ENCODE data around the gene PCDH15.

PCDH15 gene

DNA sequence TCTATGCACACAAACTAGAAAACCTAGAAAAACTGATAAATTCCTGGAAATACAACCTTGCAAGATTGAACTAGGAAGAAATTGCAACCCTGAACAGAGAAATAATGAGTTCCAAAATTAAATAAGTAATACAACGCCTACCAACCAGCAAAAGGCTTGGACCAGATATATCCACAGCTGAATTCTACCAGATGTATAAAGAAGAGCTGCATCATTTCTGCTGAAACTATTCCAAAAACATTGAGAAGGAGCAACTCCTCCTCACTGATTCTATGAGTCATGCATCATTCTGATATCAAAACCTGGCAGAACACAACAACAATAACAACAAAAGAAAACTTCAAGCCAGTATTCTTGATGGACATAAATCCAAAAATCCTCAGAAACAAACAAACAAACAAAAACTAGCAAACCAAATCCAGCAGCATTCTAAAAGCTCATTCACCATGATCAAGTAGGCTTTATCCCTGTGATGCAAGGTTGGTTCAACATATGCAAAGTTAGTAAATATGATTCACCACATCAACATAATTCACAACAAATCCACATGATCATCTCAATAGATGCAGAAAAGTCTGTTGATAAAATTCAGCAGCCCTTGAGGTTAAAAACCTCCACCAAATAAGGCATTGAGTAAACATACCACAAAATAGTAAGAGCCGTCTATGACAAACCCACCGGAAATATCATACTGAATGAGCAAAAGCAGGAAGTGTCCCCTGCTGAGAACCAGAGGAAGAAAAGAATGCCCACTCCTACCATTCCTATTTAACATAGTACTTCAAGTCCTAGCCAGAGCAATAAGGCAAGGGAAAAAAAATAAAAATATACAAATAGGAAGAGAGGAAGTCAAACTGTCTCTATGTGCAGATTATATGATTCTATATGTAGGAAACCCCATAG, 98.2 kb downstream of the PCDH15 start:
- DNase-seq = no peak

GRCh38 chr10:54691331-54691730, 109.7 kb downstream of the PCDH15 start:
- no peak for DNase-seq

- no peak for DNase-seq
Observed at GRCh38 chr10:54682554-54682953, 118.5 kb downstream of the PCDH15 start.

GRCh38 chr10:54681136-54681535, 119.9 kb downstream of the PCDH15 start:
- DNase-seq = no peak

DNA sequence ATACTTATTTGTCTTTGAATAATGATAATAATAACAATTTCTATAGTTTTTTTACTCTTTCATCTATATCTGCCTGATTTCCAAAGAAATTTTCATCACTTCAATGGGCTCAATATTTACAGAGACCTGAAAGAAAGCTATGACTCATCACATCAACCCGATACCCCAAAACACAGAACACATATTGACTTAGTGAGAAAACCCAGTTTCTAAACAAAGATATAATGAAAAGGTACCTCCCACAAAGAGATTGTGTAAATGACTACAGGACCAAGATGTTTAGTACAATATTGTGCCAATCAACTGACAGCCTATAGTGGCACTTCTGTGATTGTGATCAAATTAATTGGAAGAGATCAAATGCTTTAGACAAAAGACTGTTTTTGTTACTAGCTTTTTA, 133.9 kb downstream of the PCDH15 start:
- DNase-seq = no peak

GRCh38 chr10:54666192-54666591, 134.8 kb downstream of the PCDH15 start:
- no peak for DNase-seq

- no peak for DNase-seq
Observed at GRCh38 chr10:54665095-54665494, 135.9 kb downstream of the PCDH15 start.

DNA sequence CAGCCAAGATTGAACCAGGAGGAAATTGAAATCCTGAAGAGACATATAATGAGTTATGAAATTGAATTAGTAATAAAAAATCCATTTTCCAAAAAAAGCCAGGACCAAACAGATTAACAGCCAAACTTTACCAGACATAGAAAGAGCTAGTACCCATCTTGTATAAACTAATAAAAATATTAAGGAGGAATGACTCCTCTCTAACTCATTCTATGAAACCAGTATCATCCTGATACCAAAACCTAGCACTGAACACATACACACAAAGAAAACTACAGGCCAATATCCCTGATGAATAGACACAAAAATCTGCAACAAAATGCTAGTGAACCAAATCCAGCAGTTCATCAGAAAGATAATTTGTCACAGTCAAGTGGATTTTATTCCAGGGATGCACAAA, 140.6 kb downstream of the PCDH15 start:
- DNase-seq = no peak

DNA sequence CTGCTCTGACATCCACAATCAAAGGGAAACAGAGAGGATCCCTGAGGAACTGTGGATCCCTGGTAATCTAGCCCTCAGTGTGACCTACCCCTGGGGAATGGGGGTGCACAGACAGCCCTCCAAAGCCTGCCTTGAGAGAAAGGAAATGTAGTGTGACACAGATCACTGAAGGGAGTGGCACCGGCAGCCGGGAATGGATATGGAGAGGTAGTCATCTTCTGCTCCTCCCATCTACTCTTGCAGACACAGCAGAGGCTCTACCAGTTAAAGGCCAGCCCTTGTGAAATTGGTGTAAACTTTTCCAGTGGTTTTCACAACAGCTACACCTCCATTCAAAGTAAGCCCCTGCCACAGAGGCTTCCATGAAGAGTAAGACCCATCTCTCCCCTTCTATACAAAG, 144.4 kb downstream of the PCDH15 start:
- DNase-seq = no peak

DNA sequence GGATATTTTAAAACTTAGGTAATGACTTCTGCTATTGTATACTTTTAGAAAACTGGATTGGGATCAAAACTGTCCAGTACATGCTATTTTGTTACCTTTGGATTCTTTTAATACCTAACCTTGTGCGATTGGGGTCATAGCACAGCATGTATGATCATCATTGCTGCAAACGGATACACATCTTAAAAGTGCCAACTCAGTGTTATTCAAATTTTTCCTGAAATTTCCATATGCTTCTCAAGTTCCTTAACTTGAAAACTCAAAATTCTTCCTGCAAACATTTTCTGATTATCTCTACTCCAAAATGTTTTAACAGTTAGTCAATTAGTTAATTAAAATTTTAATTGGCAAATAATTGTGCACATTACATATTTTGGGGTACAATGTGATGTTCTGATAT, 147.5 kb downstream of the PCDH15 start:
- DNase-seq = no peak

DNA sequence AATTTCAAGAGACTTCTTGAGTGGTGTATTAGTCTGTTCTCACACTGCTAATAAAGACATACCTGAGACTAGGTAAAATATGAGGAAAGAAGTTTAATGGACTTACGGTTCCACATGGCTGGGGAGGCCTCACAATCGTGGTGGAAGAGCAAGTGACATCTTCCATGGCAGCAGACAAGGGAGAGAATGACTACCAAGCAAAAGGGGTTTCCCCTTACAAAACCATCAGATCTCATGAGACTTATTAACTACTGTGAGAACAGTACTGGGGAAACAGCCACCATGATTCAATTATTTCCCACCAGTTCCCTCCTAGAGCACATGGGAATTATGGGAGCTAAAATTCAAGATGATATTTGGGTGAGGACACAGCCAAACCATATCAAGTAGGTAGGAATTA, 150.5 kb downstream of the PCDH15 start:
- no peak for DNase-seq

- DNase-seq = no peak
Observed at GRCh38 chr10:54622017-54622416, 179.0 kb downstream of the PCDH15 start.

- no peak for DNase-seq
Observed at GRCh38 chr10:54620352-54620751, 180.7 kb downstream of the PCDH15 start.

DNA sequence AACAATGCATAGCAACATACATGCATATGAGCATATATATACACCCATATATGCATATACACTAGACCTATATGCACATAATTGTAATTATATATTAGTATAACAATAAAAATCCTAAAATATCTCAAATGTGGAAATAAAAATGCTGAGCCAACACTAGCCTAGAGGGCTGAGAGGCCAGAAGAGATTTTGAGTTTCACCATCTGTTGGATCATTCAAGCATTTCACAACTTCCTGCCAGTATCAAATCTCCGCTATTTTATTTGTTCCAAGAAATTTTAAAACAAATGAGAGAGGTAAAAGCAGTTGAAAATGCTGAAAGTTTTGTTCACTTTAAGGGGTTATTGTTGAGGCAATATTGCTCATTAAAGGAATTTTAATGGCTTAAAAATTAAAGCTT, 187.0 kb downstream of the PCDH15 start:
- DNase-seq = no peak

DNA sequence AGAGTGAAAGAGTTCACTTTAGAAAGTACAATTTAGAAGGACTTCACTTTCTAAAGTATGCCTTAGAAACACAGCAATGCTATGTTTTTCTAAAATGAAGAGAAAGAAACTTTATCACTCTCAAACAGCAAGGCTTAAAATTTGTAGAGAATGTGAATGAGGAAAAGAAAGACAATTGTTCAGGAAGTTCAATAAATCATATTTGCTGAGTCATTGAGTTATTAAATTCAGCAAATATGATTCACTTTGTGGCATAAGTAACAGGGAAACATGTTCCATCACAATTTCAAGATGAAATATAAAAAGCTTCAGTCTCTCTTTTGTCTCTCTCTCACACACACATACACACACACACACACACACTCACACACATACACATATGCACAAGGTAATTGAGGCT, 187.9 kb downstream of the PCDH15 start:
- DNase-seq = no peak

- no peak for DNase-seq
Observed at GRCh38 chr10:54609423-54609822, 191.6 kb downstream of the PCDH15 start.

GRCh38 chr10:54607983-54608382, 193.0 kb downstream of the PCDH15 start:
- DNase-seq = no peak

DNA sequence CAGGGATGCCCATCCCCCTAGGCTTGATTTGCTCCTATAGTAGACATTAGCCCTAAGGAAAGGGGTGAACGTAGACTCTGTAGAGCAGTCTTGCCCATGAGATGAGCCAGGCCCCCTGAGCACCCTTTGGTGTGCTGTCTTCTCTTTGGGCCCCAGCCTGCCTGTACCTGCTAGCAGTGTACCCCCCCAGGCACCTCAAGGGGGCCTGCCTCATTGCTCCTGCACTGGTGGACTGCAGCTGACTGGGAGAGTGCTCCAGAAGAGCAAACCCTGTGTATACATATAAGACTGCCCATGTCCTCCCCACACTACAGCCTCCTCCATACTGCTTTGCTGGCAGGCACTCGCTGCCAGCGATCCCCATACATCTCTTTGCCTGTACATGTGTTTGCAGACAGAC, 206.7 kb downstream of the PCDH15 start:
- DNase-seq = no peak

GRCh38 chr10:54587971-54588370, 213.1 kb downstream of the PCDH15 start:
- DNase-seq = no peak

DNA sequence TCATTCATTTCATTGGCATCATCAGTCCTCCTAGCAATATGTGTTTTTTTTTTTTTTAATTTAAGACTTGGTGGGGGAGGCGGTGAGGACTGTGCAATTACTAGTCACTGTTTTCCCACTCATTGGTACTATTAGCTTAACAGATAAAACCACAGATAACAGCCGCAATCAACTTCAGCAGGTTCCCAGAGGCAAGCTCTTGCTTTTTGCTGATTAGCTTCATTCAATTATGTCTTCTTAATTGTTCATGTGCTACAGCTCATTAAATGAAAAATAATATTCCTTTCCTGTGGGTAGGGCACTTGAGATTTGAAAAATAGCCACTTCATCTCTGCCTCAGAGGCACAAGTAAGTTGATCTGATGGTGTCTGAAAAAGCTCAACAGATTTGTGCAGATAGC, 215.5 kb downstream of the PCDH15 start:
- no peak for DNase-seq

DNA sequence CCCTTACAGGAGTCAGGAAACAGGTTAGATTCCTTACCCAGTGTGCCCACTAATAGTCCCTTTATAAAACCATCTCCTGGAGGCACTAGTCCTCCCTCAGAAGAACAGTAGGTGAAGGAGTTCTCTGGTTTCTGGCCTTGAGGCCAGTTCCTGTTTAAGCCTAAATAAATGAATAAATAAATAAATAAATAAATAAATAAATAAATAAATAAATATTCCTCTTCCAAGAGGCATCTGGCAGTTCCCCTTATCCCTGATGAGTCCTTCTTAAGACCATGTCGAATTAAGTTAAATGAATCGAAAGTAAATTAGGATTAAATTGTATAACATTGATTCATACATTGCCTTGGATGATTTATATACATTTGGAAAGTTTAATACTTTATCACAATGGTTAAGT, 223.3 kb downstream of the PCDH15 start:
- DNase-seq = no peak

- no peak for DNase-seq
Observed at GRCh38 chr10:54576541-54576940, 224.5 kb downstream of the PCDH15 start.

GRCh38 chr10:54559498-54559897, 241.5 kb downstream of the PCDH15 start:
- DNase-seq = no peak

GRCh38 chr10:54554028-54554427, 247.0 kb downstream of the PCDH15 start:
- no peak for DNase-seq

GRCh38 chr10:54550016-54550415, 251.0 kb downstream of the PCDH15 start:
- DNase-seq = no peak

Data from activated CD4-positive, alpha-beta T cell treated with anti-CD3 and anti-CD28 coated beads for 4 hours (primary cell).